K562 (cell line): Measurements from ENCODE around the gene SLC33A1. TPM values are rescaled to one million over a fixed set of nuclear protein-coding genes. Genes with fewer than 3 reads are reported as not detected.
A peak's percentile ranks its signal among the peaks of the same experiment; 100 is the strongest.

Experiments used
- ARNT ChIP-seq, 2 experiments: fragments of 450-650 bp; IDR thresholded peaks; 2 replicates each; pipeline ENCODE4 v1.6.1; 2016; ENCODE audit warnings: mild to moderate bottlenecking in 1 of 2
- CBFA2T2 ChIP-seq: fragments of 450-650 bp; conservative IDR thresholded peaks from 2 replicates; pipeline ENCODE4 v1.6.1; 2017; ENCODE audit warnings: mild to moderate bottlenecking
- CBX1 ChIP-seq: sonication (generic); IDR thresholded peaks from 2 replicates; pipeline ENCODE4 v1.6.1; 2016; ENCODE audit warnings: antibody characterized with exemption, low read depth, mild to moderate bottlenecking
- HNRNPLL ChIP-seq: fragments of 200-400 bp; formaldehyde crosslinking; IDR thresholded peaks from 2 replicates; pipeline ENCODE4 v1.6.1; 2017; ENCODE audit warnings: low read length, low read depth, mild to moderate bottlenecking; ENCODE audit not compliant: poor library complexity, severe bottlenecking
- HOXB6 ChIP-seq: fragments of 250-450 bp; sonication (Bioruptor Pico); IDR thresholded peaks from 2 replicates; pipeline ENCODE4 v1.5.1; 2022; ENCODE audit warnings: mild to moderate bottlenecking, borderline replicate concordance
- NR2F6 ChIP-seq: fragments of 450-650 bp; formaldehyde crosslinking; IDR thresholded peaks from 2 replicates; pipeline ENCODE4 v1.4.0; 2020; ENCODE audit warnings: mild to moderate bottlenecking
- RBM14 ChIP-seq: fragments of 200-400 bp; formaldehyde crosslinking; IDR thresholded peaks from 2 replicates; pipeline ENCODE4 v1.6.1; 2018; ENCODE audit warnings: low read depth, mild to moderate bottlenecking, low read length, moderate library complexity, borderline replicate concordance; ENCODE audit not compliant: insufficient read depth
- REST ChIP-seq, 2 experiments: fragments of 450-650 bp; formaldehyde crosslinking in 1 of 2; IDR thresholded peaks; 2 replicates each; pipeline versions ENCODE4 v1.4.0 to v1.6.1; 2014 to 2020; ENCODE audit warnings: mild to moderate bottlenecking in 2 of 2, borderline replicate concordance in 1 of 2, low read depth in 1 of 2
- ZEB2 ChIP-seq: fragments of 450-650 bp; IDR thresholded peaks from 2 replicates; pipeline ENCODE4 v1.6.1; 2016
- ZNF146 ChIP-seq: IDR thresholded peaks from one replicate; pipeline ENCODE4 v1.6.1; 2018; ENCODE audit warnings: missing compliant biosample characterization; ENCODE audit not compliant: unreplicated experiment
- polyA plus RNA-seq, 8 experiments: library from polyadenylated mRNA; depleted of rRNA in 4 of 8; stranded (reverse) in 5 of 8; unstranded in 3 of 8; fragments of >200 nt; fragmentation: Nextera tagmentation in 2 of 8; fragmentation: Illumina TruSeq in 1 of 8; extraction: Ambion mirVana in 2 of 8; extraction: Trizol in 1 of 8; gene quantifications; 2 replicates each; pipeline versions ENCODE4 v1.2.1 to v1.2.3, GENCODE V29; 2011 to 2014; ENCODE audit warnings: inconsistent platforms in 1 of 8, missing spikeins in 1 of 8
- total RNA-seq, 7 experiments: library from RNA; depleted of rRNA in 6 of 7; stranded (reverse); fragments of >200 nt in 6 of 7; fragmentation: Illumina TruSeq in 2 of 7; extraction: Trizol in 2 of 7; gene quantifications; 2 replicates each; pipeline versions ENCODE4 v1.2.1 to v1.2.3, GENCODE V29; 2011 to 2021; ENCODE audit warnings: low replicate concordance in 1 of 7
- TF ChIP-seq, protein P1 (sequence below): fragments of 450-650 bp; IDR thresholded peaks from 2 replicates; pipeline ENCODE4 v1.6.1; 2016; ENCODE audit warnings: low read depth, mild to moderate bottlenecking, moderate library complexity
- TF ChIP-seq, protein P2 (sequence below): fragments of 150-350 bp; conservative IDR thresholded peaks from 2 replicates; pipeline ENCODE4 v1.6.1; 2014; ENCODE audit warnings: low read length
- TF ChIP-seq, protein P3 (sequence below): IDR thresholded peaks from 3 replicates; pipeline ENCODE4 v1.6.1; 2011; ENCODE audit warnings: borderline replicate concordance, mild to moderate bottlenecking; ENCODE audit not compliant: insufficient read length, insufficient read depth

Gene SLC33A1
- total and polyA plus RNA-seq, 9 of the 15 experiments (the other 6 are each of a cell fraction or from before 2014, with no cell fraction given): 6.2 to 26.8 (median 19.6) TPM

DNA sequence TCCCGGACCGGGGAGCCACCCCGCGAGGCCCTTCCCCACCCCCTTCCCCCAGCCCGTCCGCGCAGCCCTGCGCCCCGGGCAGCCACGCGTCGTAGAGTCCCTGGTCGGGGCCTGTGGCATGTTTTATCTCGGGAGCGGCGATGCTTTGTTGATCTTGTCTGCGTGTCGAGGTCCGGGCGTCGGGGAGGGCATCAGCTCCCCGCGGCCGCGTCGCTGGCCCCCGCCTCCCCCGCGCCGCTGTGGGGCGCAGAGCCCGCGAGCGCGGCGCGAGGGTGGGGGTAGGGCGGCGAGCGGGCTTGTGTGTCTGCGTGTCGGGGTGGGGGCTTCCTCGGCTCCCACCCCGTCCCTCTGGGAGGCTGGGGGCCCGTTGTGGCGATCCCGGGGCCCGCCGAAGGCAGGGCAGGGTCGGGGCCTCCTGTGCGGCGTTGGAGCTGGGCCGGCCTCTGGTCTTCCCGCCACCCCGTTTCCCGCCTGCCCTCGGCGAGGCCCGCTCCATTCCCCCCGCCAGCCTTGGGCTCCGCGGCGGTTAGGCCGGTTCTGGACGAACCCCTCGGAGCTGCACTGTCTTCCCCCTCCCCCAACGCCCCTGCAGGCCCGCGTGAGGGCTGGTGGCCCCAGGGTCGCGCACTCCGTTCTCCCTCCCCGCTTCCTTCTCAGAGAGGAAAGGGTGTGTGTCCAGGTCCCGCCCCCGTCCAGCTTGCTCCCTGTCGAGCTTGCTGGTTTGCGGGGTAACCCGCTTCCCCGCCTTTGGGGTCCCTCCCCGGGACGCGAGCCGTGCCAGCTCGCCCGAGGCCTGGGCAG lies 16.9 kb upstream of the SLC33A1 start (continued):
- TF ChIP-seq HOXB6: no peak
- TF ChIP-seq, protein P1, sequence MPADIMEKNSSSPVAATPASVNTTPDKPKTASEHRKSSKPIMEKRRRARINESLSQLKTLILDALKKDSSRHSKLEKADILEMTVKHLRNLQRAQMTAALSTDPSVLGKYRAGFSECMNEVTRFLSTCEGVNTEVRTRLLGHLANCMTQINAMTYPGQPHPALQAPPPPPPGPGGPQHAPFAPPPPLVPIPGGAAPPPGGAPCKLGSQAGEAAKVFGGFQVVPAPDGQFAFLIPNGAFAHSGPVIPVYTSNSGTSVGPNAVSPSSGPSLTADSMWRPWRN: no peak
- TF ChIP-seq, protein P2, sequence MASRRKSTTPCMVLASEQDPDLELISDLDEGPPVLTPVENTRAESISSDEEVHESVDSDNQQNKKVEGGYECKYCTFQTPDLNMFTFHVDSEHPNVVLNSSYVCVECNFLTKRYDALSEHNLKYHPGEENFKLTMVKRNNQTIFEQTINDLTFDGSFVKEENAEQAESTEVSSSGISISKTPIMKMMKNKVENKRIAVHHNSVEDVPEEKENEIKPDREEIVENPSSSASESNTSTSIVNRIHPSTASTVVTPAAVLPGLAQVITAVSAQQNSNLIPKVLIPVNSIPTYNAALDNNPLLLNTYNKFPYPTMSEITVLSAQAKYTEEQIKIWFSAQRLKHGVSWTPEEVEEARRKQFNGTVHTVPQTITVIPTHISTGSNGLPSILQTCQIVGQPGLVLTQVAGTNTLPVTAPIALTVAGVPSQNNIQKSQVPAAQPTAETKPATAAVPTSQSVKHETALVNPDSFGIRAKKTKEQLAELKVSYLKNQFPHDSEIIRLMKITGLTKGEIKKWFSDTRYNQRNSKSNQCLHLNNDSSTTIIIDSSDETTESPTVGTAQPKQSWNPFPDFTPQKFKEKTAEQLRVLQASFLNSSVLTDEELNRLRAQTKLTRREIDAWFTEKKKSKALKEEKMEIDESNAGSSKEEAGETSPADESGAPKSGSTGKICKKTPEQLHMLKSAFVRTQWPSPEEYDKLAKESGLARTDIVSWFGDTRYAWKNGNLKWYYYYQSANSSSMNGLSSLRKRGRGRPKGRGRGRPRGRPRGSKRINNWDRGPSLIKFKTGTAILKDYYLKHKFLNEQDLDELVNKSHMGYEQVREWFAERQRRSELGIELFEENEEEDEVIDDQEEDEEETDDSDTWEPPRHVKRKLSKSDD: no peak
- TF ChIP-seq NR2F6: no peak
- no peak for TF ChIP-seq ARNT (IDR thresholded peaks at IDR 0.05)
- no peak for TF ChIP-seq REST (IDR thresholded peaks at IDR 0.05; ENCODE audit: borderline replicate concordance)
- TF ChIP-seq REST (CRISPR knock-in tag; IDR thresholded peaks at IDR 0.05; ENCODE audit: low read depth): no peak
- no peak for TF ChIP-seq ZEB2
- 0 out of 2 replicates have a peak, but pooled peaks have one; percentile 70 for TF ChIP-seq RBM14
- TF ChIP-seq CBX1: 0 out of 2 replicates have a peak, but pooled peaks have one; percentile 27
- TF ChIP-seq CBFA2T2: no peak
- TF ChIP-seq HNRNPLL: no peak
- no peak for TF ChIP-seq ZNF146
- TF ChIP-seq, protein P3, sequence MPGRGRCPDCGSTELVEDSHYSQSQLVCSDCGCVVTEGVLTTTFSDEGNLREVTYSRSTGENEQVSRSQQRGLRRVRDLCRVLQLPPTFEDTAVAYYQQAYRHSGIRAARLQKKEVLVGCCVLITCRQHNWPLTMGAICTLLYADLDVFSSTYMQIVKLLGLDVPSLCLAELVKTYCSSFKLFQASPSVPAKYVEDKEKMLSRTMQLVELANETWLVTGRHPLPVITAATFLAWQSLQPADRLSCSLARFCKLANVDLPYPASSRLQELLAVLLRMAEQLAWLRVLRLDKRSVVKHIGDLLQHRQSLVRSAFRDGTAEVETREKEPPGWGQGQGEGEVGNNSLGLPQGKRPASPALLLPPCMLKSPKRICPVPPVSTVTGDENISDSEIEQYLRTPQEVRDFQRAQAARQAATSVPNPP: no peak
